Mesothelial cell of epicardium (in vitro differentiated cells): ENCODE data around the gene ICAM2. TPM values are rescaled to one million over a fixed set of nuclear protein-coding genes. Genes with fewer than 3 reads are reported as not detected.

Experiments
- DNase-seq, 2 experiments: peaks; one replicate each; pipeline ENCODE4 v3.0.0; 2021; ENCODE audit warnings: low spot score in 2 of 2; ENCODE audit not compliant: unreplicated experiment in 2 of 2
- H3K27ac Mint-ChIP-seq: 2 replicates; pipeline ENCODE4 v1.8.0; 2021; ENCODE audit warnings: mixed read lengths
- H3K27me3 Mint-ChIP-seq: 2 replicates; pipeline ENCODE4 v1.8.0; 2021; ENCODE audit warnings: low read depth, mixed read lengths
- H3K36me3 Mint-ChIP-seq: 2 replicates; pipeline ENCODE4 v1.8.0; 2021; ENCODE audit warnings: mixed read lengths
- H3K4me1 Mint-ChIP-seq: 2 replicates; pipeline ENCODE4 v1.8.0; 2021; ENCODE audit warnings: mixed read lengths
- H3K4me3 Mint-ChIP-seq: 2 replicates; pipeline ENCODE4 v1.8.0; 2021; ENCODE audit warnings: mild to moderate bottlenecking, moderate library complexity, mixed read lengths
- H3K9me3 Mint-ChIP-seq: 2 replicates; pipeline ENCODE4 v1.8.0; 2021; ENCODE audit warnings: mixed read lengths
- CTCF ChIP-seq: fragments of 200-600 bp; sonication (generic); IDR thresholded peaks from one replicate; pipeline ENCODE4 v1.5.0; 2021; ENCODE audit warnings: antibody characterized with exemption; ENCODE audit not compliant: unreplicated experiment
- total RNA-seq: library from RNA; stranded (reverse); gene quantifications from 3 replicates; pipeline ENCODE4 v1.2.1, GENCODE V29; 2021

ICAM2 gene
- total RNA-seq, 1 donor from 2014 or later = 0.22 TPM

GRCh38 chr17:64004903-64005733, 15.3 kb downstream of the ICAM2 start:
- no peak for TF ChIP-seq CTCF
- Mint-ChIP-seq H3K4me3 (no peak overlapping the region), H3K27me3 (no peaks in the 10 kb centered on the region), H3K36me3 (no peaks in the 10 kb centered on the region), H3K9me3 (peaks cover 4% of the 10 kb centered on the region), H3K4me1 (peaks cover 9% of the 10 kb centered on the region), H3K27ac (no peak overlapping the region)
- peak in 1 of 2 experiments; percentile 31 for DNase-seq

GRCh38 chr17:64004218-64004770, 16.1 kb downstream of the ICAM2 start:
- peak in 1 of 2 experiments; percentile 30 for DNase-seq
- H3K9me3 Mint-ChIP-seq = no peaks in the 10 kb centered on the region
- no peak overlapping the region for H3K27ac Mint-ChIP-seq

GRCh38 chr17:64003526-64004121, 16.8 kb downstream of the ICAM2 start:
- Mint-ChIP-seq H3K27ac (no peak overlapping the region), H3K36me3 (no peaks in the 10 kb centered on the region), H3K4me1 (peaks cover 9% of the 10 kb centered on the region), H3K4me3 (no peak overlapping the region), H3K27me3 (peaks cover 6% of the 10 kb centered on the region), H3K9me3 (no peaks in the 10 kb centered on the region)
- no peak for TF ChIP-seq CTCF
- no peak for DNase-seq

More at GRCh38 chr17:64004218-64004770, 16.1 kb downstream of the ICAM2 start:
- no peaks in the 10 kb centered on the region for H3K36me3 Mint-ChIP-seq
- H3K4me1 Mint-ChIP-seq = peaks cover 9% of the 10 kb centered on the region
- peaks cover 5% of the 10 kb centered on the region for H3K27me3 Mint-ChIP-seq
- no peak overlapping the region for H3K4me3 Mint-ChIP-seq
- no peak for TF ChIP-seq CTCF

GRCh38 chr17:64002658-64003525, 17.5 kb downstream of the ICAM2 start:
- no peak for DNase-seq
- Mint-ChIP-seq H3K4me3 (no peak overlapping the region), H3K4me1 (peaks cover 12% of the 10 kb centered on the region), H3K27ac (no peak overlapping the region), H3K27me3 (peaks cover 9% of the 10 kb centered on the region), H3K36me3 (no peaks in the 10 kb centered on the region), H3K9me3 (no peaks in the 10 kb centered on the region)
- TF ChIP-seq CTCF = no peak

GRCh38 chr17:64001763-64002529, 18.5 kb downstream of the ICAM2 start:
- Mint-ChIP-seq H3K36me3 (no peaks in the 10 kb centered on the region), H3K27ac (no peak overlapping the region), H3K4me1 (peaks cover 15% of the 10 kb centered on the region), H3K27me3 (peaks cover 18% of the 10 kb centered on the region), H3K4me3 (no peak overlapping the region), H3K9me3 (no peaks in the 10 kb centered on the region)
- TF ChIP-seq CTCF = no peak
- DNase-seq = no peak
